Measurements from ENCODE around the gene HNRNPAB. TPM values are rescaled to one million over a fixed set of nuclear protein-coding genes. Genes with fewer than 3 reads are reported as not detected.

HNRNPAB gene
- total and polyA plus RNA-seq, 4 donors = 33.7 to 66.3 (median 50.4) TPM

- Histone ChIP-seq H3K27me3 (ENCODE audit: control insufficient read depth in 4 of 4, insufficient read depth in 4 of 4, low read length in 3 of 4) (no peaks in the 10 kb centered on the region), H3K4me3 (ENCODE audit: low read depth in 1 of 3, low read length in 3 of 3) (no peak overlapping the region), H3K4me1 (ENCODE audit: control insufficient read depth in 4 of 4, insufficient read depth in 4 of 4, low read length in 3 of 4) (peaks cover 0 to 11% (median 4%) of the 10 kb centered on the region in 4 donors), H3K9me3 (ENCODE audit: control insufficient read depth in 4 of 4, low read length in 3 of 4) (no peaks in the 10 kb centered on the region), H3K36me3 (ENCODE audit: control insufficient read depth in 4 of 4, insufficient read depth in 3 of 4, low read depth in 1 of 4, low read length in 3 of 4) (no peaks in the 10 kb centered on the region), H3K27ac (ENCODE audit: low read depth in 1 of 2, low read length in 2 of 2) (no peak overlapping the region), H3K9ac (ENCODE audit: low read depth in 1 of 2, low read length in 2 of 2) (no peak overlapping the region)
- TF ChIP-seq, protein P1, sequence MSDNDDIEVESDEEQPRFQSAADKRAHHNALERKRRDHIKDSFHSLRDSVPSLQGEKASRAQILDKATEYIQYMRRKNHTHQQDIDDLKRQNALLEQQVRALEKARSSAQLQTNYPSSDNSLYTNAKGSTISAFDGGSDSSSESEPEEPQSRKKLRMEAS (IDR thresholded peaks at IDR 0.05) = no peak
- TF ChIP-seq HNF4G (IDR thresholded peaks at IDR 0.05) (no peak), YY1 (IDR thresholded peaks at IDR 0.05) (no peak), JUND (IDR thresholded peaks at IDR 0.05) (no peak), RAD21 (IDR thresholded peaks at IDR 0.05) (no peak), HNF4A (conservative IDR thresholded peaks at IDR 0.05) (no peak), SP1 (IDR thresholded peaks at IDR 0.05) (no peak), NR2F2 (IDR thresholded peaks at IDR 0.05) (no peak), TAF1 (conservative IDR thresholded peaks at IDR 0.05) (no peak), FOXA1 (IDR thresholded peaks at IDR 0.05) (no peak)
- TF ChIP-seq, protein P2, sequence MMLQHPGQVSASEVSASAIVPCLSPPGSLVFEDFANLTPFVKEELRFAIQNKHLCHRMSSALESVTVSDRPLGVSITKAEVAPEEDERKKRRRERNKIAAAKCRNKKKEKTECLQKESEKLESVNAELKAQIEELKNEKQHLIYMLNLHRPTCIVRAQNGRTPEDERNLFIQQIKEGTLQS (IDR thresholded peaks at IDR 0.05) = no peak
- TF ChIP-seq, protein P3, sequence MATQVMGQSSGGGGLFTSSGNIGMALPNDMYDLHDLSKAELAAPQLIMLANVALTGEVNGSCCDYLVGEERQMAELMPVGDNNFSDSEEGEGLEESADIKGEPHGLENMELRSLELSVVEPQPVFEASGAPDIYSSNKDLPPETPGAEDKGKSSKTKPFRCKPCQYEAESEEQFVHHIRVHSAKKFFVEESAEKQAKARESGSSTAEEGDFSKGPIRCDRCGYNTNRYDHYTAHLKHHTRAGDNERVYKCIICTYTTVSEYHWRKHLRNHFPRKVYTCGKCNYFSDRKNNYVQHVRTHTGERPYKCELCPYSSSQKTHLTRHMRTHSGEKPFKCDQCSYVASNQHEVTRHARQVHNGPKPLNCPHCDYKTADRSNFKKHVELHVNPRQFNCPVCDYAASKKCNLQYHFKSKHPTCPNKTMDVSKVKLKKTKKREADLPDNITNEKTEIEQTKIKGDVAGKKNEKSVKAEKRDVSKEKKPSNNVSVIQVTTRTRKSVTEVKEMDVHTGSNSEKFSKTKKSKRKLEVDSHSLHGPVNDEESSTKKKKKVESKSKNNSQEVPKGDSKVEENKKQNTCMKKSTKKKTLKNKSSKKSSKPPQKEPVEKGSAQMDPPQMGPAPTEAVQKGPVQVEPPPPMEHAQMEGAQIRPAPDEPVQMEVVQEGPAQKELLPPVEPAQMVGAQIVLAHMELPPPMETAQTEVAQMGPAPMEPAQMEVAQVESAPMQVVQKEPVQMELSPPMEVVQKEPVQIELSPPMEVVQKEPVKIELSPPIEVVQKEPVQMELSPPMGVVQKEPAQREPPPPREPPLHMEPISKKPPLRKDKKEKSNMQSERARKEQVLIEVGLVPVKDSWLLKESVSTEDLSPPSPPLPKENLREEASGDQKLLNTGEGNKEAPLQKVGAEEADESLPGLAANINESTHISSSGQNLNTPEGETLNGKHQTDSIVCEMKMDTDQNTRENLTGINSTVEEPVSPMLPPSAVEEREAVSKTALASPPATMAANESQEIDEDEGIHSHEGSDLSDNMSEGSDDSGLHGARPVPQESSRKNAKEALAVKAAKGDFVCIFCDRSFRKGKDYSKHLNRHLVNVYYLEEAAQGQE (IDR thresholded peaks at IDR 0.05) = no peak
- no peak for DNase-seq (ENCODE audit: low spot score)
- 90% methylated on average over 18 of the region's 18 CpGs for WGBS
Observed at GRCh38 chr5:178248750-178249149, 44.4 kb downstream of the HNRNPAB start.

DNA sequence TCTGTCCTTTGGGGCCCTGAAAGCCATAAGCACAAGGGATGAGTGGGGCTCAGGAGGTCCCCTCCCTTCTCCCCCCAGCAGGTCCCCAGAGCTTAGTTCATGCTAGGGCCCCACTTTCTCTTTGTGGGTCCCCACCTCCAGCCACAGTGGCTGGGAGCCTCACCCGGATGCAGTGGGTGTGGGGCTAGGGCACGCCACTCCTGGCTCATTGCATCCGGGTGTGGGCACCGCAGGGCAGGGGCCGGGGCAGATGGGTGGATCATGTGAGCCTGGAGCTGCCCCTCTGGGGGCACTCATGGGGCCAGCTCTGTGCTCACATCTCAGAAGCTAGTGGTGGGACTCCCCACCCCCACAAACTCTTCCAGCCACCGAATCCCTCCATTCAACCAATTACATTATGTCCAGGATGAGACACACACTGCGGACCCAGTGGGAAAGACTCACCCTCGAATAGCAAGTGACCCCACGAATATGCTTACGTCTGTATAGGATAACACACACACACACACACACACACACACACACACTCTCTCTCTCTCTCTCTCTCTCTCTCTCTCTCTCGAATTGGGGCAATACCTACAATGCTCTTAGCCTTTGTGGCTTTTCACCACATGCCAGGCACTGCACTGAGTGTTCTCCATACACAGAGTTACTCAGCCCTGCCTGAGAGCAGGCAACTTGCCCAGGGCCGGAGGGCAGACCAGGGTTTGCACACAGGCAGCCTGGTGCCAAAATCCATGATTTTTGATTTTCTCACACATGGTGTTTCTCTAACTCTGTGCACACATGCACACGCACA, 45.1 kb downstream of the HNRNPAB start:
- H3K27me3 ChIP-seq (ENCODE audit: control insufficient read depth in 4 of 4, insufficient read depth in 4 of 4, low read length in 3 of 4) = no peaks in the 10 kb centered on the region
- H3K9ac ChIP-seq (ENCODE audit: low read depth in 1 of 2, low read length in 2 of 2) = no peak overlapping the region
- no peaks in the 10 kb centered on the region for H3K36me3 ChIP-seq (ENCODE audit: control insufficient read depth in 4 of 4, insufficient read depth in 3 of 4, low read depth in 1 of 4, low read length in 3 of 4)
- no peak overlapping the region for H3K4me3 ChIP-seq (ENCODE audit: low read depth in 1 of 3, low read length in 3 of 3)
- TF ChIP-seq RXRA (IDR thresholded peaks at IDR 0.05) = peak in 1 of 2 donors; percentile 48
- peak; percentile 35 to 56 for TF ChIP-seq HNF4A (conservative IDR thresholded peaks at IDR 0.05)
- TF ChIP-seq SP1 (IDR thresholded peaks at IDR 0.05) = peak; percentile 12
- no peak for TF ChIP-seq CTCF (IDR thresholded peaks at IDR 0.05; ENCODE audit: low read depth, low read length, missing input control)
- TF ChIP-seq, protein P2 (IDR thresholded peaks at IDR 0.05) = no peak
- no peaks in the 10 kb centered on the region for H3K9me3 ChIP-seq (ENCODE audit: control insufficient read depth in 4 of 4, low read length in 3 of 4)
- peaks cover 0 to 11% (median 4%) of the 10 kb centered on the region in 4 donors for H3K4me1 ChIP-seq (ENCODE audit: control insufficient read depth in 4 of 4, insufficient read depth in 4 of 4, low read length in 3 of 4)
- H3K27ac ChIP-seq (ENCODE audit: low read depth in 1 of 2, low read length in 2 of 2) = peak overlapping the region; percentile 13 to 28
- DNase-seq (ENCODE audit: low spot score) = no peak
- 68% methylated on average over 13 of the region's 13 CpGs for WGBS
